GM18511 (cell line): ENCODE measurements around the gene CAMTA1.

Source experiments
- ATAC-seq: cut with Tn5 transposase; IDR thresholded peaks from one replicate; pipeline ENCODE4 v1.9.1; 2021; ENCODE audit warnings: mild to moderate bottlenecking, moderate library complexity; ENCODE audit not compliant: unreplicated experiment

CAMTA1 gene

DNA sequence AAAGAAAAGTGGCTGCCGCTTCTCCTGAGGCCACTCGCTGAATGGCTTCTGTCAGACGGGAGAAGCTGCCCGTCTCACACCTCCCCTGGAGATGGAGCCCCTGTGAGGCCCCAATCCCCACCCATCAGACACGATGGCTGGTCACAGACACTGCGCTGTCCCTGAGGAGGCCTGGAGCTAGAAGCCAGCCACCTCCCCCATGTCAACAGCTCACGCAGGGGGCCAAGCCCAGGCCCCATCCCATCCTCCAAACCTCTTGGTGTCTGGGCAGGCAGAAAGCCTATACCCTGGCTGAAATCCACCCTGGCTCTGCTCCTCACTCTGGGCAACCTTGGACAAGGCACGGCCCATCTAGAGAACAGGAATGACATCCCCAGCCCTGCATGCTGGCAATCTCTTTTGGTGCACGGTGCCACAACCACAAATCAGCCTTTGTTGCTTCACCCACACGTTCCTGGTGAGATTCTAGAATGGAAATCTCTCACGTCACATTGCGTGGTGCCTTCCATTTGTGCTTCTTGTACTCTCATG is 711.9 kb downstream of the CAMTA1 start:
- no peak for ATAC-seq

- ATAC-seq: no peak
These were observed 715.3 kb downstream of the CAMTA1 start for GRCh38 chr1:7500381-7501083.

- no peak for ATAC-seq
These were observed 715.8 kb downstream of the CAMTA1 start for GRCh38 chr1:7501084-7501491.

DNA sequence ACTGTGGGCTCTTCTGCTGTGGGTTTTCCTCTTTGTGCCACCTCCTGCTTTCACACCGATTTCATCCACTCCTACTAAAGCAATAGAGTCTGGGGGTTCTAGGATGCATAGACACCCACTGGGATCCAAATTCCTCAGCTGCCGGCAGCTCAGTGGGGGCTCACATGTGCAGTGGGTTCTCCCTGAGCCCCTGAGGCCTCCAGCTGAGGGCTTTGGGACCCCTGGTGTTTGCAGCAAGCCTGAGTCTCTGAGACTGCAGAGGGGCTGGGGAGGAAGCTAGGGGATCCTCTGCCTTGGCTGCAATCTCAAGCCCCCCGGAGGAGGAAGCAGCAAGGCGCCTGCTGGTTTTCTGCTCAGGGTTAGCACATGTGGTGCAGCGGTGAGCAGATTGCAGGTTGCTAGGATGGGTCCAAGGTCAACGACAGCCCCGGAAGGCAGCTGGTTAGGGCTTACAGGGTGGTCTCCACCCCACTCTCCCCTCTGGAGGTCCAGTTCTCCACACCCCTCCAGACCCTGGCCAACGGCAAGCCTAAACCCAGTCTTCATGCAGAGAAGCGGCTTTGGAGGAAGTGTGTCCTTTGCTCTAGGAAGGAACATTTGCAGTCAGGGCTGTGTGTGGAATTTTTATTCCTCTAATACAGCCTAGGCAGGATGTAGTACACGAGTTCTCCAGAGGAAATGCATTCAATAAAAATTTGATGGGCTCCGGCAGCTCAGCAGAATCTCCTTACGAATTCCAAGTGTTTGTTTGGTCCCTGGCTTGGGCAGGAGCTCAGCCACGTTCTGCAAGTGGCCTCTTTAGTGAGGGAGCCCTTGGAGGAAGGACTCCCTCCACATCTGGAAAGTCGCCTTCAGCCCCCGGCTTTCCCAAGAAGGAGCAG is 716.7 kb downstream of the CAMTA1 start:
- no peak for ATAC-seq

GRCh38 chr1:7503691-7504437 is 718.6 kb downstream of the CAMTA1 start:
- ATAC-seq: no peak

- no peak for ATAC-seq
These were observed 719.1 kb downstream of the CAMTA1 start for GRCh38 chr1:7504438-7504720.

DNA sequence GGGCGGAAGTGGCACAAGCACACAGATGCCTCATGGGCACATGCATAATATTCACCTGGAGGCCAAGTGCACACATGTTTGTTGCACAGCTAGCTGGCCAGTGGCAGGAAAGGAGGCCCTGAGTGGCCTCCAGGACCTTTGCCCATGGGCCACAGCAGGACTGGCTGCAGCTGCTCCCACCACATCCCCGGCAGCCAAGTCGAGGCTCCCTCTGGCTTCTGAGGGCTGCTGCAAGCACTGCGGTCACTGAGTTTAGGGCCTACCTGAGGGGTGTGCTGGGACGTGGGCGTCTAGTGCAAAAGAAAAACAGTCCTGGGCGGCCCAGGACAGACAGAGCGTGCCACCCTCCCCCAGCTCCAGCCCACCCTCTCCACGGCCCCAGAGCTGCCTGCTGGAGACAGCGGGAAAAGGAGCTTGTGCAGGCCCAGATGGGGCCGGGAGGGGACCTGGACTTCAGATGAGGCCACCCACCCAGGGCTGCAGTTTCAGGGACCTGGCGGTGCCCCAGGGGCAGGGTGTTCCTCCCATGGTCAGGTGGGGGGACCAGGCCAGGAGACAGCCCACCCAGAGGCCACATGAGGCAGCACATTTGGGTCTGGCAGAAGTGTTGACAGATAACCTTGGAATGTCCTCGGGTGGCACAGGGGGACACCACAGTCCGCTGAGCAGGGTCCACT is 720.0 kb downstream of the CAMTA1 start:
- no peak for ATAC-seq

GRCh38 chr1:7505771-7506453 is 720.7 kb downstream of the CAMTA1 start:
- no peak for ATAC-seq

DNA sequence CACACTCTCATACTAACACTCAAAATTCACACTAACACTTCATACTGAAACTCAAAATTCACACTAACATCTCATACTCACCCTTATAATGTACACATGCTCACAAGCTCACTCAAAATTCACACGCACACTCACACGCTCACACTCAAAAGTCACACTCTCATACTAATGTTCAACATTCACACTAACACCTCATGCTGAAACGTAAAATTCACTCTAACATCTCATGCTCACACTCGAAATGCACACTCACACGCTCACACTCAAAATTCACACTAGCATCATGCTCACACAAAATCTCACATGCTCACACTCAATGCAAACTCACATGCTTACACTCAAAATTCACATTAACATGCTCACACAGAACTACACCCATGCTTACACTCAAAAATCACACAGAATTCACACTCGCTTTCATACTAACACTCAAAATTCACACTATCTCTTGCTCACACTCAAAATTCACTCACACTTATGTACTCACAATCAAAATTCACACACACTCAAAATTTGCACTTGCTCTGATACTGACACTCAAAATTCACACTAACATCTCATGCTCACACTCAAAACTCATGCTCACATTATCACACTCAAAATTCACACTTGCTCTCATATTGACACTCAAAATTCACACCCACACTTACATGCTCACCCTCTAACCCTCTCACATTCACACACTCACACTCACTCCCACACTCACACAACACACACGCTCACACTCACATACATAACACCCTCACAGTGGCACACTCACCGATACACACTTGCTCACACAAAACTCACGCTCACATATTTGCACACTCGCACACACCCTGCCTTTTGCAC is 721.4 kb downstream of the CAMTA1 start:
- ATAC-seq: no peak

- no peak for ATAC-seq
These were observed 722.2 kb downstream of the CAMTA1 start for GRCh38 chr1:7507285-7508019.

GRCh38 chr1:7508052-7508933 is 723.0 kb downstream of the CAMTA1 start:
- ATAC-seq: no peak

- no peak for ATAC-seq
These were observed 723.8 kb downstream of the CAMTA1 start for GRCh38 chr1:7508934-7509519.

DNA sequence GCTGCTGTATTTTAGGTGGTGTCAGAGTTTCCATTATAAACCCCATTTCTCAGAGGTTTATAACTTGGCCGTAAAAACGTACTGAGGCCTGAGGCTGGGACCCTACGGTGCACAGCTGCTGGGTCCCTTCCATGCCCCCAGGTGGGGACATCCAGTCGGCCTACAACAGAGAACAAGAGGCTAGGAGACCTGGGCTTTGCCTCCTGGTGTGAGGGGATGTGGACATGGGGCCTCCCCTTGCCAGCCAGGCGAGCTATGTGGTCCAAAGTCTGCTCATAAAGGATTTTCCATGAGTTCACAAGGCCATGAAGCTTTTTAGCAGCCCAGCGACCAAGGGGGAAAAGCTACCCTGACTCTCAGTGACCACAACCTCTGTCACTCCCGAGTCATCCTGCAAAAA is 724.3 kb downstream of the CAMTA1 start:
- no peak for ATAC-seq

DNA sequence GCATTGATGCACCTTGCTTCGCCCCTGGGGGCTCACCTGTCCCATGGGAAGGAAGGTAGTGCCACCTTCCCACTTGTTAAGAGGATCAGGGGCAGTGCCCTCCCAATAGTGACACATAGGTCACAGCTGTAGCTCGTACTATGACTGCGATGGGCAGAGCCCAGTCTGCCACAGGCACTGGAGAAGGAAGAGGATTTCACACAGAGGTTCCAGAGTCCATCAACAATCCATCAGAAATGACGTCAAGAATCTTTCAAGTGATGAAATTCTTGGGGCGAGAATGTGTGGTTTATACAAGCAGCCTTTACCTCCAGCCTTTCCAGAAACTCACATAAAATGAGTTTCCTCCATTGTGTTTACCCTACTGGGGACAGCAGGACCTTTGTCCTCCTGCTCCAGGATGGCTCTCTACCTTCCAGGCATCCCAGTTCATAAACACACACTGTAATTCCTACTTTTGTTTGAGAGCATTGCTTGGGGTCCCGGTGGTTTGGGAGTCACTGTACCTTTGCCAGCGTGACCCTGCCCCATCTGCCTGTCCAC is 725.2 kb downstream of the CAMTA1 start:
- no peak for ATAC-seq

- no peak for ATAC-seq
These were observed 726.1 kb downstream of the CAMTA1 start for GRCh38 chr1:7511381-7511780.

DNA sequence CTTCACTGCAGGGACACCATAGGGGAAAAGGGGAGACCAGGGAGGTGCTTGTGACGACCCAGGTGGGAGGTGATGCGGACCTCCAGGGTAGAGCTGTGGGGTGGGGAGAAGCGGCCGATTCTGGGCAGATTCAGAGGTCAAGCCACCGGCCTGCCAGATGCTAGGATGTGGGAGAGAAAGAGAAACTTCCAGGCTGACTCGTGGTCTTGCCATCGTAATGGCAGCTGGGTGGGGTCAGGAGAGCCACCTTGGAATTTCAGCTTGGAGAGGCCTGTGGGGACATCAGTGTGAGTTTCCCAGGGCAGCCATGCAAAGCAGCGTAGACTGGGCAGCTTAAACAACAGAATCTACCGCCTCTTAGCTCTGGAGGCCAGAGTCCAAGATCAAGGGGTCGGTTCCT is 727.8 kb downstream of the CAMTA1 start:
- no peak for ATAC-seq

- ATAC-seq: no peak
These were observed 729.9 kb downstream of the CAMTA1 start for GRCh38 chr1:7515175-7515574.
